ENCODE results near the gene MPZL2.

DNA sequence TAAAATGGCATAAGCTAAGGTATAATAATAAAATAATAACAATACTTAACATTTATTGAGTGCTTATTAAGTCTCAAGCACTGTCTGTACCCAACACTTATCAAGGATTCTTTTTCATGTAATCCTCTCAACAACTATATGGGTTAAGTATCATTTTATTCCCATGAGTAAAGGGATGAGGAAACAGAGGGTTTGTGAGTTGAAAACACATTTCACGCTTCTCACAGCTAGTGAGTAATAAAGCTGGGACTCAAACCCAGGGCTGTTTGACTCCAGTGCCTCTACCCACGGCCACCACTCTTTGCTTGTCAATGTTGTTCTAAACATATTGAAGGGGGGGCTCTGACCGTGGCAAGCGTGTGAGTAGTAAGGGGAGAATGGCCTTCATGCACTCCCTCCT, 49.1 kb upstream of the MPZL2 start:
- no peak for TF ChIP-seq CTCF (IDR thresholded peaks at IDR 0.05; ENCODE audit: insufficient read depth, low read length)
- no peak for TF ChIP-seq POLR2AphosphoS5 (IDR thresholded peaks at IDR 0.05; ENCODE audit: low read depth)

Data from HL-60 (cell line).